ENCODE measurements around the gene APOLD1.
"Not testable (repeated sequence)": the region's sequence is repeated elsewhere in the genome, so short reads cannot be mapped to it uniquely, and the experiment has no call there.

Gene APOLD1, protein sequence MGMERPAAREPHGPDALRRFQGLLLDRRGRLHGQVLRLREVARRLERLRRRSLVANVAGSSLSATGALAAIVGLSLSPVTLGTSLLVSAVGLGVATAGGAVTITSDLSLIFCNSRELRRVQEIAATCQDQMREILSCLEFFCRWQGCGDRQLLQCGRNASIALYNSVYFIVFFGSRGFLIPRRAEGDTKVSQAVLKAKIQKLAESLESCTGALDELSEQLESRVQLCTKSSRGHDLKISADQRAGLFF

DNA sequence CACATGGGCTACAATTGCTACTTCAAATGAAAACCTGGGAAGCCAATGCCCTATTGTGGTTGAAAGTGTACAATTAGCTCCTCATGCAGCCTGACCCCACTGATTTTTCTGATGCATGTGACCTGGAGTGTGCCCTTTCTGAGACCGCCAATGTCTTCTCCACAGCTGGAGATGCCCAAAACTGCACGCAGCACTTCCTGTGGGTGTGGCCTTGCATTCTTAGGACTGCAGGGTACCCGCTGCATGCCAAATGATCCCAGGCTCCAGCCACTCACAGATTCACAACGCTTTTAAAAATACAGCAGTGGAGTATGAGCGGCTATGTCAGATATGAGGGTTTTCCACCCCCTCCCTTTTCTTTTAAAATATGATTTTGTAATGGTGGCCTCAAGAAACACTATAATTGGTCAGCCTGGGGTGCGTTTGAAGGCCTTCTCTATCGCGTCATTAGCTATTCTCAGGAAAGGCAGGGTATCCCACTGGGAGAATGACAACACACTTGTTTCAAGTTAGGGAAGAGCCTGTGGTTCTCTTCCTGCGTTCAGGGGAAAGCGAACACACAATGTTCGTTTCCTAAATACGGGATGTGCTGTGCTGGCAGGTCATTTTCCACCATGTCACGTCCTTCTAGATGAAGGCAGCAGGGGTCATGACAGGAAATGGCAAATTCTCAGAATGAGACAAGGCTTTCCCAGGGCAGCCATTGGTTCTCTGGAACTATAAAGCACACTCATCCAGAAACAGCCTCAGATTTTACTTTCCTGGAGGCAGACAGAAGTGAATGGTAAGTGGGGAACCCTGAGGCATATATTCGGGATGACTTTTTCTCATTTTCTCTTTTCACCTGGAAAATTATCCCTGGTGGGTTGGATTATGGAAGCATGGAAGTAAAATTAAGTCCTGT is at the start of gene APOLD1:
Gene APOLD1 (plus strand): TSS at position 749 of the 904 bp plus-strand sequence. CDS start 33 bp downstream, at position 782.
- in situ Hi-C loops (cut with HindIII; ENCODE audit: low sequenced_read_pairs) = no loop called here
- TF ChIP-seq, protein P1, sequence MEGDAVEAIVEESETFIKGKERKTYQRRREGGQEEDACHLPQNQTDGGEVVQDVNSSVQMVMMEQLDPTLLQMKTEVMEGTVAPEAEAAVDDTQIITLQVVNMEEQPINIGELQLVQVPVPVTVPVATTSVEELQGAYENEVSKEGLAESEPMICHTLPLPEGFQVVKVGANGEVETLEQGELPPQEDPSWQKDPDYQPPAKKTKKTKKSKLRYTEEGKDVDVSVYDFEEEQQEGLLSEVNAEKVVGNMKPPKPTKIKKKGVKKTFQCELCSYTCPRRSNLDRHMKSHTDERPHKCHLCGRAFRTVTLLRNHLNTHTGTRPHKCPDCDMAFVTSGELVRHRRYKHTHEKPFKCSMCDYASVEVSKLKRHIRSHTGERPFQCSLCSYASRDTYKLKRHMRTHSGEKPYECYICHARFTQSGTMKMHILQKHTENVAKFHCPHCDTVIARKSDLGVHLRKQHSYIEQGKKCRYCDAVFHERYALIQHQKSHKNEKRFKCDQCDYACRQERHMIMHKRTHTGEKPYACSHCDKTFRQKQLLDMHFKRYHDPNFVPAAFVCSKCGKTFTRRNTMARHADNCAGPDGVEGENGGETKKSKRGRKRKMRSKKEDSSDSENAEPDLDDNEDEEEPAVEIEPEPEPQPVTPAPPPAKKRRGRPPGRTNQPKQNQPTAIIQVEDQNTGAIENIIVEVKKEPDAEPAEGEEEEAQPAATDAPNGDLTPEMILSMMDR (IDR thresholded peaks at IDR 0.05; ENCODE audit: low read depth, low read length) = no peak
- DNase-seq (ENCODE audit: low read depth, low spot score) = peak; percentile 93
- H3K4me3 ChIP-seq (ENCODE audit: low read depth, low read length) = peak within 1 kb of the TSS; percentile 49

DNA sequence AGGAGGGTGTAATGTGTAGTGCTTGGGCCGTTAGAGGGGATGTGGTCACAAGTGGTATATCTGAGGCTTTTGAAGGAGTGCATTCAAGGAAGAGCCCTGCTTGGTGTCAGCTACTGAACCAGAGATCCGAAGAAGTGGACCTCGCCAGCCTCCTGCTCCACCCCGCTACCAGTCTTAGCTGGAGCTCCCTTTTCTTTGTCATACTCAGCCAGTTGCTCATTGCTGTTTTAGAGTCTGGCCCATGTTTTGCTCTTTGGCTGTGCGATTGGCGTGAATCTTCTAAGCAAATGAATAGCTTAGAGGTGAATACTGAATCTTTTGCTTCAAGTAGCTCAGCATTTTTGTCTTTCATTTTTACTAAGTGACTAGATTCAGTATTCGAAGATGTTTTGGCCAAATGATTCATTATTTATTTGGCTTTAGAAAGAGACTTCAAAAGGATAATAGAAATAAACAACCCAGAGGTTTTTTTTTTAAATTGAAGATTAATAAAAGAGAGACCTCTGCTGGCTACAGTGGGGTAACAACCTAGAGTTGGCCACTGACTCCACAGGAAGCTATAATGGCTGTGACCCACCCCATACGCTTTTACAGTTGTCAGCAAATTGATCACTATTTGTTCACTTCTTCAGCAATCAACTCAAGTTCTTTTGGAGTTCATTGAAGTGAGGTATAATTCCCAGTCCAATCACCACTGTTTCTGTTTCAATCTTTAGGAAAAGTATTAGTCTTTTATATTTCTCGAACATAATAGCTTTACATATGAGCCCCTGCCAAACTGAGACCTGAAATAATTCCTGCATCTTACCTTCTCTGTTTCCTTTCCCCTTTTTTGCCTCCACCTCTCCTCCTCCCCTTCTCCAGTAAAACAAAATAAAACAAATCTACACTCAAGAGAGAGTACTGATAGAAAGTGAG is 48.4 kb upstream of the APOLD1 start:
- in situ Hi-C loops (cut with HindIII; ENCODE audit: low sequenced_read_pairs) = no loop called here
- H3K4me3 ChIP-seq (ENCODE audit: low read depth, low read length) = no peak overlapping the region
- DNase-seq (ENCODE audit: low read depth, low spot score) = peak; percentile 80
- TF ChIP-seq, protein P1 (IDR thresholded peaks at IDR 0.05; ENCODE audit: low read depth, low read length) = peak; percentile 55

DNA sequence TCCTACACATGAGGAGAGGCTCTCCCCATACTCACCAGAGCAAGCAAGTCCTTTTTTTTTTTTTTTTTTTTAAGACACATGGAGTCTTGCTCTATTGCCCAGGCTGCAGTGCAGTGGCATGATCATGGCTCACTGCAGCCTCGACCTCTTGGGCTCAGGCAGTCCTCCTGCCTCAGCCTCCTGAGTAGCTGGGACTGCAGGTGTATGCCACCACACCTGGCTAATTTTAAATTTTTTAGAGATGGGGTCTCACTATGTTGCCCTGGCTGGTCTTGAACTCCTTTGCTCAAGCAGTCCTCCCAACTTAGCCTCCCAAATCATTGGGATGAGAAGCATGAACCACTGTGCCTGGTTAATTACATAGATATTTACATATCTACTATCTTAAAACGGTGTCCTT is 47.3 kb upstream of the APOLD1 start:
- in situ Hi-C loops (cut with HindIII; ENCODE audit: low sequenced_read_pairs); DNase-seq (ENCODE audit: low read depth, low spot score); H3K4me3 ChIP-seq (ENCODE audit: low read depth, low read length): not testable (repeated sequence)

DNA sequence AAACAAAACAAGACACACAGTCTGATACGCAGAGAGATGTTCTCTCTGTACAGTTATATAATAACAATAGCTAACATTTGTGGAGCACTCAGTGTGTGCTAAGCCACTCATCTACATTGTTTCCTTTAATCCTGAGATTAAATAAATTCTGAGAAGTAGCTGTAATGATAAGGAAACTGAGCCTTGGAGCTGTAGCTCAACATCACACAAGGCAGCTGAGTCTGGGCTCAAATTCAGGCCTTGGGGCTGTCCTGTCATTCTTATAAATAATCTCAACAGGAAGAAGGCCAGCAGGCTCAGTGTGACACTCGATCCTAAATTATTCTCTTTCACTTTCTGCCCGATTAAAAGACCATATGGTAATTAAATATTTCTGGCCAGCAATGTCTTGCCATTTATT is 43.8 kb upstream of the APOLD1 start:
- in situ Hi-C loops (cut with HindIII; ENCODE audit: low sequenced_read_pairs) = no loop called here
- TF ChIP-seq, protein P1 (IDR thresholded peaks at IDR 0.05; ENCODE audit: low read depth, low read length) = no peak
- no peak for DNase-seq (ENCODE audit: low read depth, low spot score)
- H3K4me3 ChIP-seq (ENCODE audit: low read depth, low read length) = no peak overlapping the region

DNA sequence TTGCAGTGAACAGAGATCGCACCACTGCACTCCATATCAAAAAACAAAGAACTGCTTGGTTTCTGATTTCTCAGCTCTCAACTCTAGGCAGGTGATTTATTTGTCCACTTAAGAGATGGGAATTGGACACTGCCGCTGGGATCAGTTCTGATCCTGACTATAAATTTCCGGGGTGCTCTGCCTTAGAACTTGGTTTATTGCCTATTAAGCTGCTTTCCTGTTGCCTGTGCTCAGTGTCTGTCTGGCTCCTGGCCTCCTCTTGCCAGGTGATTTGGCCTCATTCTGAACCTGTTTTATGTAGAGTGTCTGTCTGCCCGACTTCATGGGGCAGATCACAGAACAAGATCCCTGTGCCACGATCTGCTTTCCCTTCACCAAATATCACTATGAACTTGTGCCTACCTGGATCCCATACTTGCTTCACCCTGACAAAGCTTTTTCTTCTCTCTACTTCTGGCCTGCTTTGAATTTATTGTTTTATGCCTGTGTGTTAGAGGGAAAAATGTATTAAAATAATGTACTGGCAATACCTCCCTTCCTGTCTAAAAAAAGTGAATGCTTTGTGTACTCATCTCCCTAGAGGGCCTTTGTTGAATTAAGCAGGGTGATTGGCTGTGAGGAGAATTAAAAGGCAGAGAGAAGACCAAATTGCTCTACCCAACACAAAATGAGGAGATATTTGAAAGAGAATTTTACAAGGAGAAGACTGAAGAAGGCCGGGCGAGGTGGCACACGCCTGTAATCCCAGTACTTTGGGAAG is 40.7 kb upstream of the APOLD1 start:
- no peak overlapping the region for H3K4me3 ChIP-seq (ENCODE audit: low read depth, low read length)
- in situ Hi-C loops (cut with HindIII; ENCODE audit: low sequenced_read_pairs) = no loop called here
- TF ChIP-seq, protein P1 (IDR thresholded peaks at IDR 0.05; ENCODE audit: low read depth, low read length) = no peak
- no peak for DNase-seq (ENCODE audit: low read depth, low spot score)

DNA sequence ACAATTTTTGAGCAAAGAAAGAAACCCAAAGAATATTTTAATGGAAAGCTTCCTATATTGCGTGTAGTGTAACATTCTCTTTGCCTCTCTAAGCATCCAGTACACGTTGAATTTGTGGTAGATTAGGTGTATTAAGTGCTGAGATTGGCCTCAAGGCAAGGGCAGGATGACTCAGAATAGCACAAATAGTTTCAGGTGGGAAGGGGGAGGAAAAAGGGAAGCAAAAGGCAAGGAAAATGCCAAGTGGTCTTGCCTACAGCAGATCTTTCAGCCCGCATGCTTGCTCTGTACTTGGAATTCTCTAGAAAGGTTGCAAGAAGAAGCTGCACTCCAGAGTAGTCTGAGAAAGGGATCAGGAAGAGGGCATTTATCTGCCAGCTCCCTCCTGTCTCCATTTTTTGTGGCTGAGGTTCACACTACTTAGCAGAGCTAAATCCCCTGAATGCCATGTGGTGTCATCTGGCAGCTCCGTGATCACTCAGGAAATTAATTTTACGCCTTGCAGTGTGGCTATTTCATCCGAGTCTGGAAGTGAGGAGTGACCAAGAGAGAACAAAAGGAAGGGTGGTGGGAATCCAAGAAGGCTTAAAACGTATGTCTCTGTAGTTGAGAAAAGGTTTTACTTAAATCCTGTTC is 39.8 kb upstream of the APOLD1 start:
- no peak overlapping the region for H3K4me3 ChIP-seq (ENCODE audit: low read depth, low read length)
- no peak for DNase-seq (ENCODE audit: low read depth, low spot score)
- TF ChIP-seq, protein P1 (IDR thresholded peaks at IDR 0.05; ENCODE audit: low read depth, low read length) = no peak
- in situ Hi-C loops (cut with HindIII; ENCODE audit: low sequenced_read_pairs) = no loop called here
